Inflammatory macrophage treated with lipopolysaccharide for 1 hour (primary cell): ENCODE data around the gene SRD5A3.
A peak's percentile ranks its signal among the peaks of the same experiment; 100 is the strongest.

Source experiments
- DNase-seq, 2 donors: peaks; one replicate each; pipeline ENCODE4 v3.0.0-alpha.2; 2020 to 2022

Gene SRD5A3

DNA sequence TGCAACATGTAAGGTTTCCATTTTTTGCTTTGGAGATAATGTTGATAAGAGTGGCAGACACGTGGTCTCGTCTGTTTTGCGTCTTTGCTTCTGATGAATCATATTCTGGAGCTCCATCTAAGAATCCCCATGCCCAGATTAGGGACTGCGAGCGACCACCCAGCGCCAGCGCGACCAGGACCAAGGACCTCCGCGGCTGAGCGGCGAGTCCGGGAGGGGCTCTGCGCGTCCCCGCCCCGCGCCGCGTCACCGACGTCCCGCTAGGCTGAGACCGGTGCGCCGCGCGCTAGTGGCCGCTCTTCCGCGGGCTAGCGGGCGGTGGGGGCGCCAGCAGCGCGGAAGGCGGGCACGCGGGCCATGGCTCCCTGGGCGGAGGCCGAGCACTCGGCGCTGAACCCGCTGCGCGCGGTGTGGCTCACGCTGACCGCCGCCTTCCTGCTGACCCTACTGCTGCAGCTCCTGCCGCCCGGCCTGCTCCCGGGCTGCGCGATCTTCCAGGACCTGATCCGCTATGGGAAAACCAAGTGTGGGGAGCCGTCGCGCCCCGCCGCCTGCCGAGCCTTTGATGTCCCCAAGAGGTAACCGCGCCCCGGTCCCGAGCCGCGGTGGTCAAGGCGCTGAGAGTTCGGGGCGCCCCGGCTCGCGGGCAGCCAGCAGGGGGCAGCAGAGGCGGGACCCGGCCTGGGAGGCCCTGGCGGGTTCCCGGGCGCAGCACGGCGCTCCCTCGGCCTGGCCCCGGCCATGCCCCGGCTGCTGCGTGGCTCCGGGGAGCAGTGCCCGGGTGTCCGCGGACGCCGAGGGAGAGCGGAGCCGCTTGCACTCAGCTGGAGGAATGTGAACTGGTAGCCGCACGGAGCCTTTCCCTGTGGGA is at the start of gene SRD5A3:
TSS of gene SRD5A3 (plus strand) at position 263 of the 871 bp plus-strand sequence. CDS start at position 358, 95 bp downstream.
- peak; percentile 77 to 92 for DNase-seq

GRCh38 chr4:55297346-55297745 is 48.7 kb upstream of the SRD5A3 start:
- no peak for DNase-seq

DNA sequence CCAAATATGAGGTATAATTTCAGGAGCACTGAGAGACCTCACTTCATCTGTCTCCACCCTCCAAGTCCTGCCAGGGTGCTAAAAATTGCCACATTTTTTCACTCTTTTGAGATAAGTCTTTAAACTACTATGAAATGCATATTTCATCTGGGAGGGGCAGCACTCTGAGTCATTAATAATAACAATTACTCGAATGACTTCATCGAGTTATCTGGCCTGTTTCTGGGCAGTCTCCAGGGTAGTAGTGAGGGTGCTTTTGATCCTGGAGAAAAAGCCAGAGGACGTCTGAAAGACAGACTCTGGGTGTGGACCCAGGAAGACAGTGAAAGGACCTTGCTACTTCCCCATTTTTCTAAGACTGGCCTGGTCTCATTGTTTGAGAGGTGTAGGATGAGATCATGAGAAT is 42.3 kb upstream of the SRD5A3 start:
- no peak for DNase-seq

GRCh38 chr4:55304303-55304702 is 41.7 kb upstream of the SRD5A3 start:
- no peak for DNase-seq

GRCh38 chr4:55308071-55308470 is 38.0 kb upstream of the SRD5A3 start:
- no peak for DNase-seq

- peak; percentile 93 to 99 for DNase-seq
Observed at GRCh38 chr4:55311792-55312488, 34.1 kb upstream of the SRD5A3 start.

- DNase-seq = peak; percentile 58 to 69
Observed at GRCh38 chr4:55312489-55313101, 33.4 kb upstream of the SRD5A3 start.

DNA sequence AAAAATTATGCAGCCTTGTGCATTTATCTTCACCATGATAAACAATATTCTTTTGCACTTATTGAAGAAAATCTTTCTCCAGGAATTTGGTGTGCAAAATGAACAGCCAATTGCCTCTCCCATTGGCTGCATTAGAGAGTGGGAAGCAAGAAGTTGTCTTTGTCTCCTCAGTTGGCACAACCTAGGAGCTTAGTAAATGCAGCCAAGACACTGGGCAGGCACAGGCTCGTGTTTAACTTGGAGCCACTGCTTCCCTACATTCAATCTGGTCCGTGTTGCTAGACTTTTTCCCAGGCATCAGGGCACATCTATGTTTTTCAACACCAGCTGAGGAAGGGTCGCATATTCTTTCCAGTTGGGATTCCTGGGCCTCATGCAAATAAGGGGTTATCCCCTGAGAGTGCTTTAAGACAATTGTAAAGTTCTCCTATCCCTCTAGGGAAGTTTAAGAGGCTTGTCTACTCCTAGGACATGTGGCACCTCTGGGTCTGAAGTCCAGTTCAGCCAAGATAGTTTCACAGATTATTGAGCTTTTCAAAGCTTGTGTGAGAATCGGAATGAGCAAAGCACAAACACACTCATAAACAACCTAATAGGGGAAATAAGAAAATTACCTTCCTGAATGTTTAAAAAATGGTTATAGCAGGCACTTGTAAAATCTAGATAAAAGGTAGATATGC is 31.8 kb upstream of the SRD5A3 start:
- DNase-seq = no peak

GRCh38 chr4:55318175-55319129 is 27.6 kb upstream of the SRD5A3 start:
- DNase-seq = no peak

DNA sequence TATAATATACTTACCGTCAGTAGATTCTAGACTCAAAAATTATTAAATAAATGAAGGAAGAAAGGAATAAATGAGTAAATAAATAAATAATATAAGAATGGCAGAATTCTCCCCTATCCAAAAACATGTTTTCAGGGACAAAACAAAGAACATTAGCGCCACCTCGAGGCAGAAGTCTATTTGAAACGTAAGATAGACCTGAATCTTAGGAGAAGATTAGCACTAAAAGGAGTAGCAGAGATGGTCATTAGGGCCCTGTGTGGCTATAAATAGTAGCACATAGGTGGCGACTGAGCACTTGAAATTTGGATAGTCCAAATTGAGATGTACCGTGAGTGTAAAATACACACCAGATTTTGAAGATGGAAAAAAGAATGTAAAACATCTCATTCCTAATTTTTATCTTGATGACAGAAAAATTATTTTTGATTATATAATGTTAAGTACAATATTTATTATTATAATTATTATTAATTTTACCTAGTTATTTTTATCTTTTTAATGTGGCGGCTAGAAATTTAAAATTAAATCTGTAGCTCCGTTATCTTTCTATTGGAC is 24.3 kb upstream of the SRD5A3 start:
- peak; percentile 74 to 98 for DNase-seq

DNA sequence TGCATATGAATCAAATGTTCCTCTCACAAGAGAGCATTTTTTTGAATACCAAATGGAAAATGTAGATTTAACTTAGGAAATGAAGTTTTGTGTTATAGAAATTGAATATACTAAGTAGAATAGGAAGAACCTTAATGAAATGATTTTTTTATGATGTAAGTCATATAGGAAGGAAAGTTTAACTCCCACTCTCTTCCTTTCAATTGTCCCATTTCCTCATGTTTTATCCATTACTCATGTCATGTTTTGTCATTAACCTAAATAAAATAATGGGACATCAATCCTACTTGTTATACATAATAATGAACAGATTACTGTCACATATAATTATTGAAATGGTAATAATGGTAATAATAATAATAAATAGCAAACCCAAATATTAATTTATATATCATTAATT is 22.7 kb upstream of the SRD5A3 start:
- DNase-seq = peak; percentile 30 to 31

DNA sequence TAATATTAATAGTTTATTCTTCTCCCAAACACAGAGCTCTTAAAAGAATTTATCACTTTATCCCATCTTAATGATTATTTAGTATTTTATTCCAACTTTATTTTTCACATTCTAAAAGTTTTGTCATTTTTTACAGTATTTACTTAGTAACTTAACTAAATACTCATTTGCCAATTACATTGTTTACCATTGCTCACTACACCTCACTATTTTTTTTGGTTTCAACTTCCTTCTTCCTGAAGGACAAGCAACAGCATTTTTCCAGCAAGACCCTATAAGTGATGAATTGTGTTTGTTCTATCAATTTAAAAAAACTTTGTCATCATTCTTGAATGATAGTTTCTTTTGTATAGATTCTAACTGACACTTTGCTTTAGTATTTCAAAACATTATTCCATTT is 19.4 kb upstream of the SRD5A3 start:
- no peak for DNase-seq

- no peak for DNase-seq
Observed at GRCh38 chr4:55329012-55329411, 17.0 kb upstream of the SRD5A3 start.

DNA sequence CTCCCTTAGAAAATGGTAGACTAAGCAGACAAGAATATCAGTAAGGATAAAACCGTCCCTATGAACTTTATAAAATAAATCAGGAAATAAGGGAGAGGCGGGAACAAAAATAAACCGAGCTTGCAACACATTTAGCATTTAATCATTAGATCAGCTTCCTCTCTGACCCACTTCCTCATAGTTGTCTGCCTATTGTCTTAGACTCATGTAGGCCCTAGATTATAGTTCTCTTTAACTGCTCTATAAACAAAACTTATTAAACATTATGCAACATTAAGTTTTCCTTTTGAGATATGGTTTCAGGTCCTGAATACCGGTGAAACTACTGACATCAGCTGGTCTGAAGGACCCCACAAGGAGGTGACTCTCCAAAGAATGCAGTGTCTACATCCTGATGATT is 15.8 kb upstream of the SRD5A3 start:
- peak; percentile 82 for DNase-seq

- DNase-seq = no peak
Observed at GRCh38 chr4:55336138-55337034, 9.7 kb upstream of the SRD5A3 start.

GRCh38 chr4:55337944-55338343 is 8.1 kb upstream of the SRD5A3 start:
- peak in 1 of 2 donors; percentile 29 for DNase-seq

- peak in 1 of 2 donors; percentile 30 for DNase-seq
Observed at GRCh38 chr4:55338486-55338885, 7.6 kb upstream of the SRD5A3 start.

DNA sequence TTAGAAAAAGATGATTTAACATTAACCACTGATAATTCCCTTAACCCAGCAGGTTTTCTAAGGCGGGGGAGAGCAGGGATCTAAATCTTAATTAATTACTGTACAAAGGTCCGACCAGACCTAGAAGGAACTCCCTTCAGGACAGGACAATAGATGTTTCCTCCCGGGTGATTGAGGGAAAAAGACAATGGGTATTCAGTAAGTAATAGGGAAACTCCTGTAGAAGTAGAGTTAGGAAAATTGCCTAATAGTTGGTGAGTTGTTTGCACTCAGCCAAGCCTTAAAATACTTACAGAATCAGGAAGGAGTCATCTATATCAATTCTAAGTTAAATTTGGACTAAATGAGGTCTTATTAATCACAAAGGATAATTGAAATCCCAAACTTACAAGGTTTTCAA is 5.8 kb upstream of the SRD5A3 start:
- DNase-seq = peak; percentile 44 to 47

GRCh38 chr4:55343887-55344286 is 2.2 kb upstream of the SRD5A3 start:
- DNase-seq = no peak

- DNase-seq = no peak
Observed at GRCh38 chr4:55345054-55345453, 988 bp upstream of the SRD5A3 start.
